Measurements from ENCODE around the gene TMEM63B.

GRCh38 chr6:44128020-44128917 lies 915 bp downstream of the TMEM63B start:
- TF ChIP-seq POLR2A (IDR thresholded peaks at IDR 0.05) (no peak), CTCF (IDR thresholded peaks at IDR 0.05) (peak in 4 of 7 experiments; percentile 28 to 36 (median 34))
